Smooth muscle cell (in vitro differentiated cells): ENCODE measurements around the gene MED13L. TPM values are rescaled to one million over a fixed set of nuclear protein-coding genes. Genes with fewer than 3 reads are reported as not detected.

ENCODE experiments used
- DNase-seq: peaks from one replicate; lab custom pipeline; 2025; ENCODE audit not compliant: unreplicated experiment; lab: John Stamatoyannopoulos, UW
- H2AFZ ChIP-seq: fragments of 200-600 bp; sonication (generic); 2 replicates; pipeline ENCODE4 v1.6.0; 2016; ENCODE audit warnings: antibody characterized with exemption, low read depth, mild to moderate bottlenecking
- H3F3A ChIP-seq: fragments of 200-600 bp; sonication (generic); 2 replicates; pipeline ENCODE4 v1.6.0; 2017; ENCODE audit warnings: antibody characterized with exemption, low read depth
- H3K27ac ChIP-seq: fragments of 200-600 bp; sonication (generic); 2 replicates; pipeline ENCODE4 v1.5.1; 2016; ENCODE audit warnings: low read depth, mild to moderate bottlenecking
- H3K27me3 ChIP-seq: fragments of 200-600 bp; sonication (generic); 2 replicates; pipeline ENCODE4 v1.6.1; 2016; ENCODE audit warnings: low read depth, mild to moderate bottlenecking
- H3K36me3 ChIP-seq: fragments of 200-600 bp; sonication (generic); 2 replicates; pipeline ENCODE4 v1.5.1; 2016; ENCODE audit warnings: low read depth
- H3K4me1 ChIP-seq: fragments of 200-600 bp; sonication (generic); 2 replicates; pipeline ENCODE4 v1.5.1; 2016; ENCODE audit warnings: low read depth
- H3K4me2 ChIP-seq: fragments of 200-600 bp; sonication (generic); 2 replicates; pipeline ENCODE4 v1.6.0; 2016; ENCODE audit warnings: mild to moderate bottlenecking
- H3K4me3 ChIP-seq: fragments of 200-600 bp; sonication (generic); 2 replicates; pipeline ENCODE4 v1.5.1; 2016; ENCODE audit warnings: mild to moderate bottlenecking
- H3K79me2 ChIP-seq: fragments of 200-600 bp; sonication (generic); 2 replicates; pipeline ENCODE4 v1.6.0; 2016; ENCODE audit warnings: low read depth, mild to moderate bottlenecking
- H3K9ac ChIP-seq: fragments of 200-600 bp; sonication (generic); 2 replicates; pipeline ENCODE4 v1.6.0; 2016; ENCODE audit warnings: low read depth
- H3K9me3 ChIP-seq: fragments of 200-600 bp; sonication (generic); replicated peaks from 2 replicates; pipeline ENCODE4 v1.5.1; 2016; ENCODE audit warnings: low read depth
- H4K20me1 ChIP-seq: fragments of 200-600 bp; sonication (generic); 2 replicates; pipeline ENCODE4 v1.6.0; 2016; ENCODE audit warnings: low read depth
- CTCF ChIP-seq: fragments of 200-600 bp; sonication (generic); IDR thresholded peaks from 2 replicates; pipeline ENCODE4 v1.5.1; 2017; ENCODE audit warnings: borderline replicate concordance, mild to moderate bottlenecking, antibody characterized with exemption; ENCODE audit not compliant: insufficient read depth, poor library complexity, severe bottlenecking
- WGBS: methylation state at CpG from one replicate; pipeline ENCODE4 v1.1.7; 2016; ENCODE audit warnings: low lambda C conversion rate; 5-methylcytosine and 5-hydroxymethylcytosine counted together
- polyA plus RNA-seq: library from polyadenylated mRNA; unstranded; fragments of >200 nt; fragmentation: Nextera tagmentation; extraction: Ambion mirVana; gene quantifications from 2 replicates; pipeline ENCODE4 v1.2.1, GENCODE V29; 2016
- total RNA-seq: library from RNA; depleted of rRNA; stranded (reverse); fragments of >200 nt; gene quantifications from 2 replicates; pipeline ENCODE4 v1.2.3, GENCODE V29; 2014

Gene MED13L
- total and polyA plus RNA-seq, 2 experiments from 2014 or later, result 13.2 to 74.3 TPM

GRCh38 chr12:116045150-116045549 lies 232.3 kb downstream of the MED13L start:
- no peaks in the 10 kb centered on the region for H3F3A ChIP-seq
- no peak for TF ChIP-seq CTCF
- H3K79me2 ChIP-seq, result peaks cover 66% of the 10 kb centered on the region
- H2AFZ ChIP-seq, result no peak overlapping the region
- peaks cover 11% of the 10 kb centered on the region for H3K4me1 ChIP-seq
- H3K27me3 ChIP-seq, result no peaks in the 10 kb centered on the region
- H3K4me3 ChIP-seq, result no peak overlapping the region
- H3K9me3 ChIP-seq, result no peaks in the 10 kb centered on the region
- no peak overlapping the region for H3K9ac ChIP-seq
- H3K4me2 ChIP-seq, result no peak overlapping the region
- no peaks in the 10 kb centered on the region for H3K36me3 ChIP-seq
- DNase-seq, result no peak
- H4K20me1 ChIP-seq, result peaks cover 95% of the 10 kb centered on the region
- H3K27ac ChIP-seq, result peak overlapping the region; percentile 49
- WGBS, result 91% methylated on average over 2 of the region's 2 CpGs

- H3K36me3 ChIP-seq, result no peaks in the 10 kb centered on the region
- H3K27ac ChIP-seq, result no peak overlapping the region
- no peak overlapping the region for H3K4me3 ChIP-seq
- no peak for TF ChIP-seq CTCF
- H2AFZ ChIP-seq, result no peak overlapping the region
- DNase-seq, result no peak
- peaks cover 94% of the 10 kb centered on the region for H4K20me1 ChIP-seq
- no peak overlapping the region for H3K4me2 ChIP-seq
- peaks cover 65% of the 10 kb centered on the region for H3K79me2 ChIP-seq
- H3K9ac ChIP-seq, result no peak overlapping the region
- peaks cover 8% of the 10 kb centered on the region for H3K4me1 ChIP-seq
- H3F3A ChIP-seq, result no peaks in the 10 kb centered on the region
- no peaks in the 10 kb centered on the region for H3K9me3 ChIP-seq
- WGBS, result 87% methylated on average over 5 of the region's 5 CpGs
- no peaks in the 10 kb centered on the region for H3K27me3 ChIP-seq
These were observed 233.6 kb downstream of the MED13L start for GRCh38 chr12:116043659-116044535.

- DNase-seq, result no peak
- H3K4me1 ChIP-seq, result peaks cover 11% of the 10 kb centered on the region
- H4K20me1 ChIP-seq, result peaks cover 97% of the 10 kb centered on the region
- no peaks in the 10 kb centered on the region for H3F3A ChIP-seq
- no peak for TF ChIP-seq CTCF
- no peaks in the 10 kb centered on the region for H3K36me3 ChIP-seq
- H3K27ac ChIP-seq, result no peak overlapping the region
- H3K4me2 ChIP-seq, result no peak overlapping the region
- no peak overlapping the region for H3K4me3 ChIP-seq
- no peak overlapping the region for H2AFZ ChIP-seq
- no peak overlapping the region for H3K9ac ChIP-seq
- WGBS, result 87% methylated on average over 2 of the region's 2 CpGs
- no peaks in the 10 kb centered on the region for H3K27me3 ChIP-seq
- peaks cover 67% of the 10 kb centered on the region for H3K79me2 ChIP-seq
- H3K9me3 ChIP-seq, result no peaks in the 10 kb centered on the region
These were observed 237.1 kb downstream of the MED13L start for GRCh38 chr12:116040402-116040801.
